SK-N-SH treated with all-trans-retinoic acid at 6 μM for 48 hours (cell line): ENCODE data around the gene DNAJB1.

Experiments
- ATAC-seq: fragments of 200-7000 bp; cut with Tn5 transposase; 3 replicates; pipeline ENCODE4 v1.9.1; 2020; ENCODE audit warnings: mild to moderate bottlenecking, moderate library complexity
- ARNTL ChIP-seq: fragments of 450-650 bp; formaldehyde crosslinking; IDR thresholded peaks from 2 replicates; pipeline ENCODE4 v1.5.0; 2020; ENCODE audit warnings: low read depth, mild to moderate bottlenecking, moderate library complexity, borderline replicate concordance
- CREB5 ChIP-seq: fragments of 250-450 bp; sonication (Bioruptor Pico); IDR thresholded peaks from 2 replicates; pipeline ENCODE4 v1.5.1; 2020; ENCODE audit warnings: low read depth, mild to moderate bottlenecking, moderate library complexity
- CSRNP3 ChIP-seq: fragments of 250-450 bp; sonication (Bioruptor Pico); IDR thresholded peaks from 2 replicates; pipeline ENCODE4 v1.5.1; 2021; ENCODE audit warnings: mild to moderate bottlenecking, moderate library complexity
- ESRRG ChIP-seq: fragments of 250-450 bp; sonication (Bioruptor Pico); IDR thresholded peaks from 2 replicates; pipeline ENCODE4 v1.6.1; 2021; ENCODE audit warnings: mild to moderate bottlenecking
- GLIS3 ChIP-seq: fragments of 250-450 bp; sonication (Bioruptor Pico); IDR thresholded peaks from 2 replicates; pipeline ENCODE4 v1.5.0; 2020; ENCODE audit warnings: mild to moderate bottlenecking, moderate library complexity
- ISL1 ChIP-seq: fragments of 250-450 bp; sonication (Bioruptor Pico); IDR thresholded peaks from 2 replicates; pipeline ENCODE4 v2.1.2; 2022; ENCODE audit warnings: mild to moderate bottlenecking, moderate library complexity
- OSR1 ChIP-seq: fragments of 250-450 bp; sonication (Bioruptor Pico); IDR thresholded peaks from 2 replicates; pipeline ENCODE4 v1.8.0; 2022; ENCODE audit warnings: moderate library complexity, mild to moderate bottlenecking, inconsistent platforms
- PATZ1 ChIP-seq: fragments of 250-450 bp; sonication (Bioruptor Pico); IDR thresholded peaks from 2 replicates; pipeline ENCODE4 v1.8.0; 2020; ENCODE audit warnings: mild to moderate bottlenecking, moderate library complexity, borderline replicate concordance
- POU6F1 ChIP-seq: fragments of 250-450 bp; sonication (Bioruptor Pico); IDR thresholded peaks from 2 replicates; pipeline ENCODE4 v1.8.0; 2021; ENCODE audit warnings: low read depth, mild to moderate bottlenecking, moderate library complexity, borderline replicate concordance
- PPARA ChIP-seq: fragments of 250-450 bp; sonication (Bioruptor Pico); IDR thresholded peaks from 2 replicates; pipeline ENCODE4 v1.5.0; 2020; ENCODE audit warnings: mild to moderate bottlenecking, borderline replicate concordance
- RARB ChIP-seq: fragments of 250-450 bp; sonication (Bioruptor Pico); IDR thresholded peaks from 2 replicates; pipeline ENCODE4 v1.8.0; 2021; ENCODE audit warnings: mild to moderate bottlenecking, moderate library complexity
- SNAI2 ChIP-seq: fragments of 250-450 bp; sonication (Bioruptor Pico); IDR thresholded peaks from 2 replicates; pipeline ENCODE4 v1.5.0; 2020; ENCODE audit warnings: mild to moderate bottlenecking, moderate library complexity
- TCF4 ChIP-seq: fragments of 250-450 bp; sonication (Bioruptor Pico); IDR thresholded peaks from 2 replicates; pipeline ENCODE4 v1.8.0; 2021; ENCODE audit warnings: mild to moderate bottlenecking, moderate library complexity, borderline replicate concordance
- TOX ChIP-seq: fragments of 250-450 bp; sonication (Bioruptor Pico); IDR thresholded peaks from 2 replicates; pipeline ENCODE4 v1.8.0; 2021; ENCODE audit warnings: mild to moderate bottlenecking, moderate library complexity, borderline replicate concordance
- TSHZ2 ChIP-seq: fragments of 250-450 bp; sonication (Bioruptor Pico); IDR thresholded peaks from 2 replicates; pipeline ENCODE4 v1.5.0; 2020; ENCODE audit warnings: mild to moderate bottlenecking, moderate library complexity
- ZFP3 ChIP-seq: fragments of 250-450 bp; sonication (Bioruptor Pico); IDR thresholded peaks from 2 replicates; pipeline ENCODE4 v1.5.0; 2020; ENCODE audit warnings: mild to moderate bottlenecking, moderate library complexity
- ZFP30 ChIP-seq: fragments of 450-650 bp; formaldehyde crosslinking; IDR thresholded peaks from 2 replicates; pipeline ENCODE4 v1.5.0; 2022; ENCODE audit warnings: mild to moderate bottlenecking, moderate library complexity
- ZNF565 ChIP-seq: fragments of 450-650 bp; formaldehyde crosslinking; conservative IDR thresholded peaks from 2 replicates; pipeline ENCODE4 v1.5.0; 2020; ENCODE audit warnings: low read depth, mild to moderate bottlenecking, moderate library complexity
- ZNF70 ChIP-seq: fragments of 450-650 bp; formaldehyde crosslinking; IDR thresholded peaks from 2 replicates; pipeline ENCODE4 v1.5.0; 2020; ENCODE audit warnings: mild to moderate bottlenecking, moderate library complexity
- ZNF8 ChIP-seq: fragments of 450-650 bp; formaldehyde crosslinking; IDR thresholded peaks from 2 replicates; pipeline ENCODE4 v1.5.0; 2020; ENCODE audit warnings: mild to moderate bottlenecking, moderate library complexity

DNAJB1 gene

GRCh38 chr19:14512406-14512961, 5.7 kb downstream of the DNAJB1 start:
- no peak for TF ChIP-seq PATZ1
- TF ChIP-seq TOX (CRISPR knock-in tag) = no peak
- no peak for TF ChIP-seq ISL1
- TF ChIP-seq CSRNP3 (CRISPR knock-in tag) = no peak
- no peak for TF ChIP-seq ZNF565 (CRISPR knock-in tag)
- no peak for TF ChIP-seq ZFP30 (CRISPR knock-in tag)
- TF ChIP-seq TCF4 (CRISPR knock-in tag) = no peak
- no peak for TF ChIP-seq GLIS3 (CRISPR knock-in tag)
- TF ChIP-seq SNAI2 = no peak
- no peak for TF ChIP-seq TSHZ2 (CRISPR knock-in tag)
- no peak for TF ChIP-seq ARNTL (CRISPR knock-in tag)
- no peak for TF ChIP-seq ESRRG (CRISPR knock-in tag)
- TF ChIP-seq RARB (CRISPR knock-in tag) = no peak
- no peak for TF ChIP-seq PPARA (CRISPR knock-in tag)
- TF ChIP-seq POU6F1 (CRISPR knock-in tag) = no peak
- no peak for TF ChIP-seq CREB5
- TF ChIP-seq ZFP3 (CRISPR knock-in tag) = no peak
- TF ChIP-seq ZNF8 (CRISPR knock-in tag) = no peak
- no peak for ATAC-seq

- no peak; the same call in 2 of the 3 replicates for ATAC-seq
- TF ChIP-seq ARNTL (CRISPR knock-in tag) (no peak), TSHZ2 (CRISPR knock-in tag) (no peak), PPARA (CRISPR knock-in tag) (no peak), CSRNP3 (CRISPR knock-in tag) (no peak), CREB5 (no peak), POU6F1 (CRISPR knock-in tag) (no peak), ZFP3 (CRISPR knock-in tag) (no peak), ISL1 (no peak), ZNF70 (CRISPR knock-in tag) (no peak), ZNF8 (CRISPR knock-in tag) (no peak), TOX (CRISPR knock-in tag) (no peak), SNAI2 (no peak), TCF4 (CRISPR knock-in tag) (no peak), OSR1 (no peak), ESRRG (CRISPR knock-in tag) (no peak)
These were observed 7.0 kb downstream of the DNAJB1 start for GRCh38 chr19:14511229-14511593.
